Right atrium auricular region (tissue), 2 donors: Measurements from ENCODE around the gene MPPED1. TPM values are rescaled to one million over a fixed set of nuclear protein-coding genes. Genes with fewer than 3 reads are reported as not detected.

Experiments used
- DNase-seq: peaks from one replicate; pipeline ENCODE4 v3.0.0-alpha.2; 2019; ENCODE audit warnings: low spot score
- H3K27ac ChIP-seq, 2 donors: fragments of 200-600 bp; sonication (generic); 1 replicate in 1 of 2; 2 replicates in 1 of 2; pipeline ENCODE4 v1.5.1; 2016 to 2019
- H3K27me3 ChIP-seq, 2 donors: fragments of 200-600 bp; sonication (generic); one replicate each; pipeline versions ENCODE4 v1.5.1 to v1.6.0; 2017 to 2019
- H3K36me3 ChIP-seq: fragments of 200-600 bp; sonication (generic); one replicate; pipeline ENCODE4 v1.5.1; 2016
- H3K4me1 ChIP-seq, 2 donors: fragments of 200-600 bp; sonication (generic); one replicate each; pipeline versions ENCODE4 v1.5.1 to v1.6.0; 2017 to 2019
- H3K4me3 ChIP-seq, 2 donors: fragments of 200-600 bp; sonication (generic); 1 replicate in 1 of 2; 2 replicates in 1 of 2; pipeline ENCODE4 v1.5.1; 2017 to 2019; ENCODE audit warnings: mild to moderate bottlenecking in 1 of 2, moderate library complexity in 1 of 2
- H3K9me3 ChIP-seq, 2 donors: fragments of 200-600 bp; sonication (generic); one replicate each; pipeline ENCODE4 v1.5.1; 2019
- CTCF ChIP-seq, 2 donors: fragments of 200-600 bp; sonication (generic); IDR thresholded peaks; one replicate each; pipeline ENCODE4 v1.5.1; 2019; ENCODE audit warnings: antibody characterized with exemption in 2 of 2
- total RNA-seq, 2 donors: library from RNA; depleted of rRNA; stranded (reverse); fragments of >200 nt; gene quantifications; one replicate each; pipeline ENCODE4 v1.1.0, GENCODE V29; 2016

Gene MPPED1
- total RNA-seq, 2 donors from 2014 or later: not detected

GRCh38 chr22:43529461-43529860 is 117.6 kb downstream of the MPPED1 start:
- Histone ChIP-seq H3K9me3 (no peaks in the 10 kb centered on the region), H3K4me3 (no peak overlapping the region), H3K4me1 (no peaks in the 10 kb centered on the region), H3K27me3 (no peaks in the 10 kb centered on the region), H3K27ac (no peak overlapping the region), H3K36me3 (no peaks in the 10 kb centered on the region)
- no peak for TF ChIP-seq CTCF (IDR thresholded peaks at IDR 0.05)
- DNase-seq: no peak

GRCh38 chr22:43529934-43530333 is 118.1 kb downstream of the MPPED1 start:
- Histone ChIP-seq H3K9me3 (no peaks in the 10 kb centered on the region), H3K4me3 (no peak overlapping the region), H3K4me1 (no peaks in the 10 kb centered on the region), H3K27me3 (no peaks in the 10 kb centered on the region), H3K27ac (no peak overlapping the region), H3K36me3 (no peaks in the 10 kb centered on the region)
- DNase-seq: no peak
- no peak for TF ChIP-seq CTCF (IDR thresholded peaks at IDR 0.05)

GRCh38 chr22:43530349-43531201 is 118.8 kb downstream of the MPPED1 start:
- TF ChIP-seq CTCF (IDR thresholded peaks at IDR 0.05): no peak
- Histone ChIP-seq H3K27me3 (no peaks in the 10 kb centered on the region), H3K4me3 (no peak overlapping the region), H3K4me1 (no peaks in the 10 kb centered on the region), H3K27ac (no peak overlapping the region), H3K9me3 (no peaks in the 10 kb centered on the region), H3K36me3 (no peaks in the 10 kb centered on the region)
- DNase-seq: no peak

GRCh38 chr22:43531651-43532050 is 119.8 kb downstream of the MPPED1 start:
- no peaks in the 10 kb centered on the region for H3K27me3 ChIP-seq
- no peak for TF ChIP-seq CTCF (IDR thresholded peaks at IDR 0.05)
- no peaks in the 10 kb centered on the region for H3K36me3 ChIP-seq
- no peaks in the 10 kb centered on the region for H3K4me1 ChIP-seq
- H3K27ac ChIP-seq: no peak overlapping the region
- H3K9me3 ChIP-seq: peaks cover 0 to under 1% of the 10 kb centered on the region in 2 donors
- DNase-seq: no peak
- H3K4me3 ChIP-seq: no peak overlapping the region

GRCh38 chr22:43532301-43533155 is 120.7 kb downstream of the MPPED1 start:
- no peak for DNase-seq
- TF ChIP-seq CTCF (IDR thresholded peaks at IDR 0.05): no peak
- Histone ChIP-seq H3K9me3 (peaks cover 0 to 6% of the 10 kb centered on the region in 2 donors), H3K27ac (no peak overlapping the region), H3K4me1 (no peaks in the 10 kb centered on the region), H3K4me3 (no peak overlapping the region), H3K36me3 (no peaks in the 10 kb centered on the region), H3K27me3 (no peaks in the 10 kb centered on the region)
